ENCODE results near the gene PYGM. TPM values are rescaled to one million over a fixed set of nuclear protein-coding genes. Genes with fewer than 3 reads are reported as not detected.

PYGM gene
- total RNA-seq, 2 donors from 2014 or later = 17.8 to 84.7 TPM

GRCh38 chr11:64766881-64767280 lies 7.1 kb upstream of the PYGM start:
- Histone ChIP-seq H3K27ac (peak overlapping the region in 1 of 2 donors; percentile 55), H3K27me3 (no peaks in the 10 kb centered on the region), H3K4me3 (no peak overlapping the region), H3K9me3 (no peaks in the 10 kb centered on the region), H3K36me3 (peaks cover 89% of the 10 kb centered on the region), H3K4me1 (peaks cover 2 to 42% of the 10 kb centered on the region in 2 donors)
- no peak for DNase-seq (ENCODE audit: low spot score)
- TF ChIP-seq CTCF (IDR thresholded peaks at IDR 0.05) = no peak

- H3K4me3 ChIP-seq = no peak overlapping the region
- DNase-seq (ENCODE audit: low spot score) = no peak
- peaks cover 2 to 48% of the 10 kb centered on the region in 2 donors for H3K4me1 ChIP-seq
- H3K27ac ChIP-seq = no peak overlapping the region
- H3K27me3 ChIP-seq = no peaks in the 10 kb centered on the region
- peaks cover 82% of the 10 kb centered on the region for H3K36me3 ChIP-seq
- H3K9me3 ChIP-seq = no peaks in the 10 kb centered on the region
- TF ChIP-seq CTCF (IDR thresholded peaks at IDR 0.05) = no peak
Measured at GRCh38 chr11:64765851-64766665, 6.3 kb upstream of the PYGM start.

- H3K9me3 ChIP-seq = no peaks in the 10 kb centered on the region
- no peak for TF ChIP-seq CTCF (IDR thresholded peaks at IDR 0.05)
- no peaks in the 10 kb centered on the region for H3K27me3 ChIP-seq
- no peak for DNase-seq (ENCODE audit: low spot score)
- H3K27ac ChIP-seq = peak overlapping the region in 1 of 2 donors; percentile 83
- H3K36me3 ChIP-seq = peaks cover 76% of the 10 kb centered on the region
- H3K4me1 ChIP-seq = peaks cover 2 to 55% of the 10 kb centered on the region in 2 donors
- no peak overlapping the region for H3K4me3 ChIP-seq
Measured at GRCh38 chr11:64765291-64765850, 5.6 kb upstream of the PYGM start.

DNA sequence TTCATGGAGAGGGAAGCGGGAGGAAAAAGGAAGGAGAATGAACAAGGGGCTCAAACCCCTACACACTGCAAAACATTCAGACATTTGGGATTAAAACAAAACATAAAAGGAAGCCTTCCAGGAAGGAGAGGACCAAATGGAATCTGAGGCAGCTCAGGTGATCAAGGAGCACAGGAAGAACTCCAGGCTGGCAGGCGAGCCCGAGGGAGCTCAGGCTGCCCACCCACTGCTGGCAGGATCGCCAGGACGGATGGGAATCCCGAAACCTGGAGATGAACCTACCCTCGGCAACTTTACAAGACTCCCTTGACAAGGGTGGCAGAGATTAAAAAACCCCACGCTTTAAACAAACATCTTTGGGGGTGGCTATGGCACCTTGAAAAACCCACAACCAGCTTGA lies 5.0 kb upstream of the PYGM start:
- peaks cover 2 to 61% of the 10 kb centered on the region in 2 donors for H3K4me1 ChIP-seq
- H3K27ac ChIP-seq = peak overlapping the region; percentile 75 to 83
- H3K27me3 ChIP-seq = no peaks in the 10 kb centered on the region
- no peak overlapping the region for H3K4me3 ChIP-seq
- no peaks in the 10 kb centered on the region for H3K9me3 ChIP-seq
- no peak for DNase-seq (ENCODE audit: low spot score)
- H3K36me3 ChIP-seq = peaks cover 70% of the 10 kb centered on the region
- no peak for TF ChIP-seq CTCF (IDR thresholded peaks at IDR 0.05)

GRCh38 chr11:64764040-64764611 lies 4.4 kb upstream of the PYGM start:
- DNase-seq (ENCODE audit: low spot score) = no peak
- no peak overlapping the region for H3K4me3 ChIP-seq
- no peaks in the 10 kb centered on the region for H3K9me3 ChIP-seq
- no peaks in the 10 kb centered on the region for H3K27me3 ChIP-seq
- H3K36me3 ChIP-seq = peaks cover 64% of the 10 kb centered on the region
- no peak for TF ChIP-seq CTCF (IDR thresholded peaks at IDR 0.05)
- H3K4me1 ChIP-seq = peaks cover 2 to 67% of the 10 kb centered on the region in 2 donors
- peak overlapping the region; percentile 75 to 83 for H3K27ac ChIP-seq
